ENCODE results near the gene ALG6. TPM values are rescaled to one million over a fixed set of nuclear protein-coding genes. Genes with fewer than 3 reads are reported as not detected.

ALG6 gene
- polyA plus RNA-seq, 1 experiment = 3.1 TPM

GRCh38 chr1:63322944-63323864 lies 44.2 kb upstream of the ALG6 start:
- TF ChIP-seq, protein P1, sequence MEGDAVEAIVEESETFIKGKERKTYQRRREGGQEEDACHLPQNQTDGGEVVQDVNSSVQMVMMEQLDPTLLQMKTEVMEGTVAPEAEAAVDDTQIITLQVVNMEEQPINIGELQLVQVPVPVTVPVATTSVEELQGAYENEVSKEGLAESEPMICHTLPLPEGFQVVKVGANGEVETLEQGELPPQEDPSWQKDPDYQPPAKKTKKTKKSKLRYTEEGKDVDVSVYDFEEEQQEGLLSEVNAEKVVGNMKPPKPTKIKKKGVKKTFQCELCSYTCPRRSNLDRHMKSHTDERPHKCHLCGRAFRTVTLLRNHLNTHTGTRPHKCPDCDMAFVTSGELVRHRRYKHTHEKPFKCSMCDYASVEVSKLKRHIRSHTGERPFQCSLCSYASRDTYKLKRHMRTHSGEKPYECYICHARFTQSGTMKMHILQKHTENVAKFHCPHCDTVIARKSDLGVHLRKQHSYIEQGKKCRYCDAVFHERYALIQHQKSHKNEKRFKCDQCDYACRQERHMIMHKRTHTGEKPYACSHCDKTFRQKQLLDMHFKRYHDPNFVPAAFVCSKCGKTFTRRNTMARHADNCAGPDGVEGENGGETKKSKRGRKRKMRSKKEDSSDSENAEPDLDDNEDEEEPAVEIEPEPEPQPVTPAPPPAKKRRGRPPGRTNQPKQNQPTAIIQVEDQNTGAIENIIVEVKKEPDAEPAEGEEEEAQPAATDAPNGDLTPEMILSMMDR (IDR thresholded peaks at IDR 0.05; ENCODE audit: insufficient read depth, low read depth, low read length) = no peak
- CTCF ChIA-PET = no interaction called here
- Histone ChIP-seq H3K27me3 (ENCODE audit: control insufficient read depth, insufficient read depth, low read length) (peaks cover 61% of the 10 kb centered on the region), H3K36me3 (ENCODE audit: control insufficient read depth, insufficient read depth, low read length) (no peaks in the 10 kb centered on the region), H3K4me3 (ENCODE audit: low read depth, low read length) (no peak overlapping the region; the same call in 1 of the 2 replicates)
- POLR2A ChIA-PET = no interaction called here
- DNase-seq (ENCODE audit: low read depth) = no peak

DNA sequence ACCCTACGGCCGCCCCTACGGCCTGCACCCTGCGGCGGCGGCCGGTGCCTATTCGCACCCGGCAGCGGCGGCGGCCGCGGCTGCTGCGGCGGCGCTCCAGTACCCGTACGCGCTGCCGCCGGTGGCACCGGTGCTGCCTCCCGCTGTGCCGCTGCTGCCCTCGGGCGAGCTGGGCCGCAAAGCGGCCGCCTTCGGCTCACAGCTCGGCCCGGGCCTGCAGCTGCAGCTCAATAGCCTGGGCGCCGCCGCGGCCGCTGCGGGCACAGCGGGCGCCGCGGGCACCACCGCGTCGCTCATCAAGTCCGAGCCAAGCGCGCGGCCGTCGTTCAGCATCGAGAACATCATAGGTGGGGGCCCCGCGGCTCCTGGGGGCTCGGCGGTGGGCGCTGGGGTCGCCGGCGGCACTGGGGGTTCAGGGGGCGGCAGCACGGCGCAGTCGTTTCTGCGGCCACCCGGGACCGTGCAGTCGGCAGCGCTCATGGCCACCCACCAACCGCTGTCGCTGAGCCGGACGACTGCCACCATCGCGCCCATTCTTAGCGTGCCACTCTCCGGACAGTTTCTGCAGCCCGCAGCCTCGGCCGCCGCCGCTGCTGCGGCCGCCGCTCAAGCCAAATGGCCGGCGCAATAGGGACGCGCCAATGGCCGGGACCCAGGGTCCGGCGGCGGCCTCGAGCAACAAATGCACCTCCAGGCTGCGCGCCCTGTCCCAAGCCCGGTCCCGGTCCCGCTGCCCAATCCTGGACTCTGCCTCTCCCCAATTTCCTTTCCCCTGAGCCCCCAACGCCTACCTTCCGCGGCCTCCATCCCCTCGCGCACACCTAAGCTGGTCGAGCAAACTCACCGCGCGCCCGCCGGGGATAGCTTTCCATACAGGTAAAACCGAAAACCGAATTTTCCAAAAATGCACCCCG lies 43.3 kb upstream of the ALG6 start:
- ChIA-PET CTCF (interaction anchor here (0.7 to 1.5 kb wide), 2 partner anchors 121 to 418 kb away, joined by 3 to 4 read pairs; no protein-coding TSS in a partner anchor), POLR2A (no interaction called here)
- TF ChIP-seq, protein P1 (IDR thresholded peaks at IDR 0.05; ENCODE audit: insufficient read depth, low read depth, low read length) = no peak
- DNase-seq (ENCODE audit: low read depth) = no peak
- Histone ChIP-seq H3K4me3 (ENCODE audit: low read depth, low read length) (no peak overlapping the region; the same call in 1 of the 2 replicates), H3K27me3 (ENCODE audit: control insufficient read depth, insufficient read depth, low read length) (peaks cover 61% of the 10 kb centered on the region), H3K36me3 (ENCODE audit: control insufficient read depth, insufficient read depth, low read length) (no peaks in the 10 kb centered on the region)

- TF ChIP-seq, protein P1 (IDR thresholded peaks at IDR 0.05; ENCODE audit: insufficient read depth, low read depth, low read length) = no peak
- POLR2A ChIA-PET = no interaction called here
These were observed 42.7 kb upstream of the ALG6 start for GRCh38 chr1:63324779-63325119.

DNA sequence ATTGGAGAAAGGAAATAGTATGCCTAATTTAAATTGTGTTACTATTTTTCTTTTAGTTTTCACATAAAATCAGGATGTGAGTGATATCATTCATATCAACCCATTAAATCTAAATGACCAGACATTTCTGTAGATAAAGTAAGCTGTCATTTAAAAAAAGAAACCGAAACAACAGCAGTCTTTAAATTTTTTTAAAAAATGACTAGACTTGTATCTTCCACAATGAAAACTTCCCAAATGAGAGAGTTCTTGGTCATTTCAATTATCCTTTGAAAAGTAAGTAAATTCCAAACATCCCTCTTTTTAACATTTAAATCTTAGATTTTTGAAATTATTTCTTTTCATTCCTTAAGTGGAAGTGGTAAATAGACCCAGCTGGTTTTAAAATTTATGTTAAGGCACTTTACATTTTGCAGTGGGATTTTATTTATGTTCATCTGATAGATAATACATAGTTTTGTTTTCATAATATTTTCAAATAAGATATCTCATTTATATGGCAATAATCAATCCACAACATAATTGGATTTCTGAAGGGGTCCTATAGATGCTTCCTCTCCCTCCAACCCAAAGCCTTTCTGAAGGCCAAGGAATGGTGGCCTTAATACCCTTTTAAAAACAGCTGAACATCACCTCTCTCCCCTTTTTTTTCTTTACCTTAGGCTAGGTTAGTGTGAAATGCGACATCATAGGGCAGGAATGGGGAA lies 42.0 kb upstream of the ALG6 start:
- DNase-seq (ENCODE audit: low read depth) = no peak
- no peaks in the 10 kb centered on the region for H3K36me3 ChIP-seq (ENCODE audit: control insufficient read depth, insufficient read depth, low read length)
- peaks cover 62% of the 10 kb centered on the region for H3K27me3 ChIP-seq (ENCODE audit: control insufficient read depth, insufficient read depth, low read length)
- H3K4me3 ChIP-seq (ENCODE audit: low read depth, low read length) = no peak overlapping the region
- CTCF ChIA-PET = interaction anchor here (0.5 to 1.5 kb wide), 2 partner anchors 120 to 490 kb away, joined by 3 read pairs; no protein-coding TSS in a partner anchor
- TF ChIP-seq, protein P1 (IDR thresholded peaks at IDR 0.05; ENCODE audit: insufficient read depth, low read depth, low read length) = no peak
- POLR2A ChIA-PET = no interaction called here

More at GRCh38 chr1:63324779-63325119, 42.7 kb upstream of the ALG6 start:
- no peaks in the 10 kb centered on the region for H3K36me3 ChIP-seq (ENCODE audit: control insufficient read depth, insufficient read depth, low read length)
- DNase-seq (ENCODE audit: low read depth) = no peak
- CTCF ChIA-PET = interaction anchor here (0.7 to 1.5 kb wide), 2 partner anchors 121 to 419 kb away, joined by 3 to 4 read pairs; no protein-coding TSS in a partner anchor
- peaks cover 61% of the 10 kb centered on the region for H3K27me3 ChIP-seq (ENCODE audit: control insufficient read depth, insufficient read depth, low read length)
- H3K4me3 ChIP-seq (ENCODE audit: low read depth, low read length) = no peak overlapping the region

All from BJ (cell line).